HUES48 (cell line): Measurements from ENCODE around the gene SRRD.

Source experiments
- H3K27ac ChIP-seq: one replicate; pipeline ENCODE4 v1.7.0; 2013; ENCODE audit warnings: low read depth, low read length, inconsistent platforms
- H3K27me3 ChIP-seq: 2 replicates; pipeline ENCODE4 v1.6.1; 2013; ENCODE audit warnings: mild to moderate bottlenecking, low read length; ENCODE audit not compliant: control insufficient read depth, insufficient read depth
- H3K36me3 ChIP-seq: 2 replicates; pipeline ENCODE4 v1.6.1; 2013; ENCODE audit warnings: low read length; ENCODE audit not compliant: control insufficient read depth, insufficient read depth
- H3K4me1 ChIP-seq: 2 replicates; pipeline ENCODE4 v1.6.1; 2013; ENCODE audit warnings: mild to moderate bottlenecking, low read length; ENCODE audit not compliant: control insufficient read depth, insufficient read depth
- H3K4me3 ChIP-seq: 2 replicates; pipeline ENCODE4 v1.5.1; 2013; ENCODE audit warnings: mild to moderate bottlenecking, low read depth, low read length
- H3K9ac ChIP-seq: 2 replicates; pipeline ENCODE4 v1.6.1; 2013; ENCODE audit warnings: mild to moderate bottlenecking, low read depth, low read length, moderate library complexity
- H3K9me3 ChIP-seq: 2 replicates; pipeline ENCODE4 v1.6.1; 2013; ENCODE audit warnings: low read length; ENCODE audit not compliant: control insufficient read depth, insufficient read depth

Gene SRRD

GRCh38 chr22:26484360-26484706 lies 656 bp downstream of the SRRD start:
- H3K4me3 ChIP-seq, result peak overlapping the region; percentile 98
- no peaks in the 10 kb centered on the region for H3K27me3 ChIP-seq
- H3K4me1 ChIP-seq, result peaks cover 23% of the 10 kb centered on the region
- H3K9me3 ChIP-seq, result no peaks in the 10 kb centered on the region
- peak overlapping the region; percentile 99 for H3K27ac ChIP-seq
- H3K9ac ChIP-seq, result peak overlapping the region; percentile 82
- H3K36me3 ChIP-seq, result peaks cover 52% of the 10 kb centered on the region

GRCh38 chr22:26485013-26485412 lies 1.3 kb downstream of the SRRD start:
- Histone ChIP-seq H3K27me3 (no peaks in the 10 kb centered on the region), H3K27ac (no peak overlapping the region), H3K9ac (no peak overlapping the region), H3K36me3 (peaks cover 52% of the 10 kb centered on the region), H3K4me1 (peaks cover 23% of the 10 kb centered on the region), H3K4me3 (peak overlapping the region; percentile 98), H3K9me3 (no peaks in the 10 kb centered on the region)

- Histone ChIP-seq H3K27me3 (no peaks in the 10 kb centered on the region), H3K9ac (no peak overlapping the region), H3K9me3 (no peaks in the 10 kb centered on the region), H3K36me3 (peaks cover 60% of the 10 kb centered on the region), H3K27ac (no peak overlapping the region), H3K4me3 (no peak overlapping the region), H3K4me1 (peaks cover 23% of the 10 kb centered on the region)
These were observed 2.2 kb downstream of the SRRD start for GRCh38 chr22:26485806-26486390.

GRCh38 chr22:26486394-26486793 lies 2.7 kb downstream of the SRRD start:
- H3K4me1 ChIP-seq, result peaks cover 20% of the 10 kb centered on the region
- no peaks in the 10 kb centered on the region for H3K27me3 ChIP-seq
- no peak overlapping the region for H3K9ac ChIP-seq
- no peak overlapping the region for H3K4me3 ChIP-seq
- H3K9me3 ChIP-seq, result no peaks in the 10 kb centered on the region
- H3K27ac ChIP-seq, result no peak overlapping the region
- H3K36me3 ChIP-seq, result peaks cover 65% of the 10 kb centered on the region

GRCh38 chr22:26487996-26488395 lies 4.3 kb downstream of the SRRD start:
- no peak overlapping the region for H3K4me3 ChIP-seq
- no peaks in the 10 kb centered on the region for H3K27me3 ChIP-seq
- H3K9ac ChIP-seq, result no peak overlapping the region
- H3K9me3 ChIP-seq, result no peaks in the 10 kb centered on the region
- H3K27ac ChIP-seq, result no peak overlapping the region
- peaks cover 74% of the 10 kb centered on the region for H3K36me3 ChIP-seq
- peaks cover 9% of the 10 kb centered on the region; the same call in 1 of the 2 replicates for H3K4me1 ChIP-seq

- Histone ChIP-seq H3K4me1 (peaks cover 4% of the 10 kb centered on the region; the same call in 1 of the 2 replicates), H3K4me3 (no peak overlapping the region), H3K27ac (no peak overlapping the region), H3K36me3 (peaks cover 89% of the 10 kb centered on the region), H3K9me3 (no peaks in the 10 kb centered on the region), H3K9ac (no peak overlapping the region), H3K27me3 (no peaks in the 10 kb centered on the region)
These were observed 5.9 kb downstream of the SRRD start for GRCh38 chr22:26489447-26490036.

GRCh38 chr22:26492220-26492619 lies 8.5 kb downstream of the SRRD start:
- H3K4me3 ChIP-seq, result no peak overlapping the region
- no peak overlapping the region for H3K9ac ChIP-seq
- H3K27ac ChIP-seq, result no peak overlapping the region
- H3K36me3 ChIP-seq, result peaks cover 98% of the 10 kb centered on the region
- no peaks in the 10 kb centered on the region for H3K4me1 ChIP-seq
- no peaks in the 10 kb centered on the region for H3K9me3 ChIP-seq
- no peaks in the 10 kb centered on the region for H3K27me3 ChIP-seq

- Histone ChIP-seq H3K27ac (no peak overlapping the region), H3K9me3 (no peaks in the 10 kb centered on the region), H3K27me3 (no peaks in the 10 kb centered on the region), H3K4me1 (no peaks in the 10 kb centered on the region), H3K36me3 (peaks cover 89% of the 10 kb centered on the region), H3K4me3 (no peak overlapping the region), H3K9ac (no peak overlapping the region)
These were observed 10.8 kb downstream of the SRRD start for GRCh38 chr22:26494506-26494905.

GRCh38 chr22:26496456-26496855 lies 12.8 kb downstream of the SRRD start:
- Histone ChIP-seq H3K4me1 (no peaks in the 10 kb centered on the region), H3K27ac (no peak overlapping the region), H3K9ac (no peak overlapping the region), H3K36me3 (peaks cover 88% of the 10 kb centered on the region), H3K27me3 (no peaks in the 10 kb centered on the region), H3K9me3 (no peaks in the 10 kb centered on the region), H3K4me3 (no peak overlapping the region)

- H3K27me3 ChIP-seq, result no peaks in the 10 kb centered on the region
- H3K9ac ChIP-seq, result no peak overlapping the region
- H3K27ac ChIP-seq, result no peak overlapping the region
- H3K4me1 ChIP-seq, result 0 out of 2 replicates have a peak, but pooled peaks cover 6% of the 10 kb centered on the region
- no peaks in the 10 kb centered on the region for H3K9me3 ChIP-seq
- peaks cover 89% of the 10 kb centered on the region for H3K36me3 ChIP-seq
- no peak overlapping the region for H3K4me3 ChIP-seq
These were observed 15.6 kb downstream of the SRRD start for GRCh38 chr22:26499188-26499703.

- Histone ChIP-seq H3K27ac (no peak overlapping the region), H3K36me3 (peaks cover 86% of the 10 kb centered on the region), H3K9ac (no peak overlapping the region), H3K4me3 (no peak overlapping the region), H3K4me1 (0 out of 2 replicates have a peak, but pooled peaks cover 6% of the 10 kb centered on the region), H3K9me3 (no peaks in the 10 kb centered on the region), H3K27me3 (no peaks in the 10 kb centered on the region)
These were observed 18.3 kb downstream of the SRRD start for GRCh38 chr22:26501996-26502395.
